Vagina (tissue), 2 donors: ENCODE measurements around the gene AXIN1. TPM values are rescaled to one million over a fixed set of nuclear protein-coding genes. Genes with fewer than 3 reads are reported as not detected.
"Not testable (repeated sequence)": the region's sequence is repeated elsewhere in the genome, so short reads cannot be mapped to it uniquely, and the experiment has no call there.

ENCODE experiments used
- DNase-seq, 2 donors: peaks; one replicate each; pipeline ENCODE4 v3.0.0-alpha.2; 2017; ENCODE audit errors: extremely low spot score in 2 of 2
- H3K27ac ChIP-seq: fragments of 200-600 bp; sonication (generic); one replicate; pipeline ENCODE4 v1.5.1; 2019
- H3K27me3 ChIP-seq: fragments of 200-600 bp; sonication (generic); one replicate; pipeline ENCODE4 v1.5.1; 2019
- H3K36me3 ChIP-seq, 2 donors: fragments of 200-600 bp; sonication (generic); one replicate each; pipeline ENCODE4 v1.5.1; 2017 to 2019
- H3K4me1 ChIP-seq: fragments of 200-600 bp; sonication (generic); one replicate; pipeline ENCODE4 v1.5.1; 2019
- H3K4me3 ChIP-seq, 2 donors: fragments of 200-600 bp; sonication (generic); 1 replicate in 1 of 2; 2 replicates in 1 of 2; pipeline ENCODE4 v1.5.1; 2016 to 2019
- H3K9me3 ChIP-seq: fragments of 200-600 bp; sonication (generic); one replicate; pipeline ENCODE4 v1.5.1; 2019
- CTCF ChIP-seq, 3 experiments: fragments of 450-650 bp in 2 of 3; fragments of 200-600 bp in 1 of 3; sonication (generic) in 1 of 3; IDR thresholded peaks; one replicate each; pipeline ENCODE4 v1.5.1; 2017 to 2019; ENCODE audit warnings: antibody characterized with exemption in 3 of 3, mild to moderate bottlenecking in 2 of 3, moderate library complexity in 2 of 3
- POLR2A ChIP-seq, 2 donors: fragments of 450-650 bp; IDR thresholded peaks; one replicate each; pipeline ENCODE4 v1.6.1; 2017; ENCODE audit warnings: antibody characterized with exemption in 2 of 2, mild to moderate bottlenecking in 2 of 2, moderate library complexity in 2 of 2
- POLR2AphosphoS5 ChIP-seq, 2 donors: sonication (generic); formaldehyde crosslinking; IDR thresholded peaks; one replicate each; pipeline ENCODE4 v1.9.0; 2017; ENCODE audit warnings: antibody characterized with exemption in 2 of 2, mild to moderate bottlenecking in 2 of 2, low read depth in 1 of 2; ENCODE audit not compliant: insufficient read depth in 1 of 2
- intact Hi-C: fragments of 100-400 bp; cut with DNase I; formaldehyde crosslinking; loops from one replicate; pipeline ENCODE4 v1.15.1; 2023
- total RNA-seq: library from RNA; depleted of rRNA; stranded (reverse); fragments of >200 nt; gene quantifications from one replicate; pipeline ENCODE4 v1.2.3, GENCODE V29; 2016

Gene AXIN1
- total RNA-seq, 1 donor from 2014 or later, result 16.9 TPM

GRCh38 chr16:261031-261691 lies 91.4 kb downstream of the AXIN1 start:
- H3K4me3 ChIP-seq, result no peak overlapping the region
- no peaks in the 10 kb centered on the region for H3K9me3 ChIP-seq
- intact Hi-C loops, result no loop called here
- H3K27me3 ChIP-seq, result no peaks in the 10 kb centered on the region
- peaks cover 0 to 51% of the 10 kb centered on the region in 2 donors for H3K36me3 ChIP-seq
- TF ChIP-seq CTCF (IDR thresholded peaks at IDR 0.05), result no peak
- TF ChIP-seq POLR2AphosphoS5 (IDR thresholded peaks at IDR 0.05; ENCODE audit: insufficient read depth in 1 of 2, low read depth in 1 of 2), result no peak
- TF ChIP-seq POLR2A (IDR thresholded peaks at IDR 0.05), result no peak
- no peak for DNase-seq
- H3K27ac ChIP-seq, result no peak overlapping the region
- no peaks in the 10 kb centered on the region for H3K4me1 ChIP-seq

DNA sequence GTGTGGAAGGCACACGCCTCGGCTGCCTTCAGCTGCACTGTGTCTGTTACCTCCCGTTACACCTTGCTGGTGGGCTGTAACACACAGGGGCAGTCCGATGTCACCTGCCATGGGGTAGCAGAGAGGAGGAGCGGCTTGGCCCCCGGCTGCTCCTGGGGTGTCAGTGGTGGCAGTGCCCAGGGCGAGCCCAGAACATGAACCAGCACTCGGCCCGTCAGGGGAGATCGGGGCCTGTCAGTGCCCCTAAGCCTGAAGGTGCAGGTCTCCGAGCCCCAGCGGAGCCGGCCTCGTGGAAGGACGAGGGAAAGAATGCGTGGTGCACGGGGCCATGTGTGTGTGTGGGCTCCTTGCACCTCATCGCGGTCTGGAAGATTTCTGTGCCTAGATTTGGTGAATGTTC lies 92.2 kb downstream of the AXIN1 start:
- Histone ChIP-seq H3K36me3 (peaks cover 0 to 59% of the 10 kb centered on the region in 2 donors), H3K9me3 (no peaks in the 10 kb centered on the region), H3K27me3 (no peaks in the 10 kb centered on the region), H3K4me3 (no peak overlapping the region), H3K4me1 (no peaks in the 10 kb centered on the region), H3K27ac (no peak overlapping the region)
- TF ChIP-seq POLR2A (IDR thresholded peaks at IDR 0.05), result no peak
- no peak for TF ChIP-seq POLR2AphosphoS5 (IDR thresholded peaks at IDR 0.05; ENCODE audit: insufficient read depth in 1 of 2, low read depth in 1 of 2)
- no peak for TF ChIP-seq CTCF (IDR thresholded peaks at IDR 0.05)
- DNase-seq, result no peak
- intact Hi-C loops, result no loop called here

DNA sequence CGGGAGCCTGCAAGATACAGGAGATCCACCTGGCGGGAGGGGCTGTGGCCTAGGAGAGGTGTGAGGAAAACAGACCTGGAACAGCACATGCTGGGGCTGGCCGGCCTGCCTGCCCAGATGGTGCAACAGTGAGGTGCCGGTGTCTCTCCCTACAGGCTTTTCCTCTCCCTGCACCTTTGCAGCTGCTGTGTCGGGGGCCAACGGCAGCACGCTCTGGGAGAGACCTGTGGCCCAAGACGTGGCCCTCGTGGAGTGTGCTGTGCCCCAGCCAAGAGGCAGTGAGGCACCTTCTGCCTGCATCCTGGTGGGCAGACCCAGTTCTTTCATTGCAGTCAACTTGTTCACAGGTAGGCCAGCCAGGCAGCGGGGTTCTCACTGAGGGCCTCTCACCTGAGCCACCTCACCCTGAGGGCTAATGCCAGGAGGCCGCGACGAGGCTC lies 92.7 kb downstream of the AXIN1 start:
- no peaks in the 10 kb centered on the region for H3K4me1 ChIP-seq
- no peaks in the 10 kb centered on the region for H3K27me3 ChIP-seq
- intact Hi-C loops, result no loop called here
- no peak overlapping the region for H3K4me3 ChIP-seq
- H3K36me3 ChIP-seq, result peaks cover 0 to 62% of the 10 kb centered on the region in 2 donors
- no peak for DNase-seq
- no peak for TF ChIP-seq POLR2A (IDR thresholded peaks at IDR 0.05)
- TF ChIP-seq CTCF (IDR thresholded peaks at IDR 0.05), result no peak
- no peak for TF ChIP-seq POLR2AphosphoS5 (IDR thresholded peaks at IDR 0.05; ENCODE audit: insufficient read depth in 1 of 2, low read depth in 1 of 2)
- H3K9me3 ChIP-seq, result no peaks in the 10 kb centered on the region
- H3K27ac ChIP-seq, result no peak overlapping the region

DNA sequence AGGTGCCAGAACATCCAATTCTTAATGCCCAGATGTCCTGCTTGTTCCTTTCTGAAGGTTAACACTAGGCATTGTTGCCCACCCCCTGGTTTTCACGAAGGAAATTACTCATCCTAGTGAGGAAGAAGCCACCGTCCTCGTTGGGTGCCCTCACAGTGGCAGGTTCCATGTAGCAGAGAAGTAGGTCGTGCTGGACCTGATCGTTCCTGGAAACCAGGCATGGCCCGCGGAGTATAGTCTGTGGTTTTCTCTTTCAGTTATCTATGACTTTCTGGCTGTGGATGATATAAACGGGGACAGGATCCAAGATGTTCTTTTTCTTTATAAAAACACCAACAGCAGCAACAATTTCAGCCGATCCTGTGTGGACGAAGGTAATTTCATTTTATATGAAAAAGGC lies 93.3 kb downstream of the AXIN1 start:
- intact Hi-C loops, result no loop called here
- no peak for DNase-seq
- Histone ChIP-seq H3K4me1 (no peaks in the 10 kb centered on the region), H3K4me3 (no peak overlapping the region), H3K36me3 (peaks cover 0 to 61% of the 10 kb centered on the region in 2 donors), H3K27ac (no peak overlapping the region), H3K27me3 (no peaks in the 10 kb centered on the region), H3K9me3 (no peaks in the 10 kb centered on the region)
- no peak for TF ChIP-seq POLR2A (IDR thresholded peaks at IDR 0.05)
- TF ChIP-seq POLR2AphosphoS5 (IDR thresholded peaks at IDR 0.05; ENCODE audit: insufficient read depth in 1 of 2, low read depth in 1 of 2), result no peak
- no peak for TF ChIP-seq CTCF (IDR thresholded peaks at IDR 0.05)

DNA sequence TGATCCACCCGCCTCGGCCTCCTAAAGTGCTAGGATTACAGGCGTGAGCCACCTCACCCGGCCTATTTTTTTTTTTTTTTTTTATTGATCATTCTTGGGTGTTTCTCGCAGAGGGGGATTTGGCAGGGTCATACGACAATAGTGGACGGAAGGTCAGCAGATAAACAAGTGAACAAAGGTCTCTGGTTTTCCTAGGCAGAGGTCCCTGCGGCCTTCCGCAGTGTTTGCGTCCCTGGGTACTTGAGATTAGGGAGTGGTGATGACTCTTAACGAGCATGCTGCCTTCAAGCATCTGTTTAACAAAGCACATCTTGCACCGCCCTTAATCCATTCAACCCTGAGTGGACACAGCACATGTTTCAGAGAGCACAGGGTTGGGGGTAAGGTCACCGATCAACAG lies 94.4 kb downstream of the AXIN1 start:
- H3K4me1 ChIP-seq, H3K27me3 ChIP-seq, intact Hi-C loops, DNase-seq, H3K9me3 ChIP-seq, H3K4me3 ChIP-seq, H3K27ac ChIP-seq: not testable (repeated sequence)
- peaks cover 0 to 50% of the 10 kb centered on the region in 2 donors for H3K36me3 ChIP-seq
